Keratinocyte (primary cell): ENCODE data around the gene CSTB. TPM values are rescaled to one million over a fixed set of nuclear protein-coding genes. Genes with fewer than 3 reads are reported as not detected.

ENCODE experiments used
- DNase-seq: peaks from one replicate; pipeline ENCODE4 v3.0.0-alpha.2; 2011; ENCODE audit warnings: low read depth, missing footprints, low spot score
- FAIRE-seq: peaks from 2 replicates; lab custom pipeline; 2011; peaks lifted over from hg19 to GRCh38; lab: Jason Lieb, UNC
- H2AFZ ChIP-seq: 2 replicates; pipeline ENCODE4 v1.6.0; 2012; ENCODE audit warnings: low read length, control low read depth, inconsistent platforms; ENCODE audit not compliant: control insufficient read depth
- H3K27ac ChIP-seq: 2 replicates; pipeline ENCODE4 v1.5.1; 2011; ENCODE audit warnings: low read length; ENCODE audit not compliant: control insufficient read depth, insufficient read depth
- H3K27me3 ChIP-seq: 3 replicates; pipeline ENCODE4 v1.6.0; 2011; ENCODE audit warnings: low read length; ENCODE audit not compliant: control insufficient read depth, insufficient read depth; ENCODE audit errors: extremely low read depth
- H3K36me3 ChIP-seq, 2 experiments: 2 replicates in 1 of 2; 3 replicates in 1 of 2; pipeline ENCODE4 v1.5.1; 2011; ENCODE audit warnings: low read length in 2 of 2, mild to moderate bottlenecking in 1 of 2; ENCODE audit not compliant: control insufficient read depth in 2 of 2, insufficient read depth in 2 of 2; ENCODE audit errors: extremely low read depth in 1 of 2
- H3K4me1 ChIP-seq: 3 replicates; pipeline ENCODE4 v1.5.1; 2011; ENCODE audit warnings: low read length; ENCODE audit not compliant: control insufficient read depth, insufficient read depth; ENCODE audit errors: extremely low read depth
- H3K4me2 ChIP-seq: 3 replicates; pipeline ENCODE4 v1.6.0; 2011; ENCODE audit warnings: low read depth, low read length; ENCODE audit not compliant: control insufficient read depth, insufficient read depth; ENCODE audit errors: extremely low read depth
- H3K4me3 ChIP-seq, 3 experiments: fragments of 200-600 bp in 1 of 3; sonication (generic) in 1 of 3; 2 replicates in 2 of 3; 3 replicates in 1 of 3; pipeline ENCODE4 v1.5.1; 2011 to 2016; ENCODE audit warnings: low read length in 3 of 3, mild to moderate bottlenecking in 3 of 3, control low read depth in 2 of 3, inconsistent platforms in 1 of 3, low read depth in 1 of 3, mixed read lengths in 1 of 3, mixed run types in 1 of 3, moderate library complexity in 1 of 3; ENCODE audit not compliant: control insufficient read depth in 2 of 3, insufficient read depth in 2 of 3; ENCODE audit errors: extremely low read depth in 1 of 3
- H3K79me2 ChIP-seq: 2 replicates; pipeline ENCODE4 v1.6.0; 2012; ENCODE audit warnings: low read length; ENCODE audit not compliant: control insufficient read depth, insufficient read depth
- H3K9ac ChIP-seq: 3 replicates; pipeline ENCODE4 v1.6.0; 2011; ENCODE audit warnings: low read length; ENCODE audit not compliant: control insufficient read depth, insufficient read depth; ENCODE audit errors: extremely low read depth
- H3K9me1 ChIP-seq: 3 replicates; pipeline ENCODE4 v1.6.0; 2011; ENCODE audit warnings: low read length; ENCODE audit not compliant: control insufficient read depth, insufficient read depth; ENCODE audit errors: extremely low read depth
- H3K9me3 ChIP-seq: 2 replicates; pipeline ENCODE4 v1.5.1; 2012; ENCODE audit warnings: low read depth, low read length; ENCODE audit not compliant: control insufficient read depth
- H4K20me1 ChIP-seq: 3 replicates; pipeline ENCODE4 v1.6.0; 2011; ENCODE audit warnings: low read length; ENCODE audit not compliant: control insufficient read depth, insufficient read depth; ENCODE audit errors: extremely low read depth
- CTCF ChIP-seq, 3 experiments: IDR thresholded peaks in 1 of 3; conservative IDR thresholded peaks in 1 of 3; optimal IDR thresholded peaks in 1 of 3; 2 replicates in 2 of 3; 3 replicates in 1 of 3; pipeline versions ENCODE3 to v1.5.1; 2011; ENCODE audit warnings: low read length in 3 of 3, mild to moderate bottlenecking in 3 of 3, moderate library complexity in 2 of 3, control low read depth in 1 of 3, inconsistent platforms in 1 of 3; ENCODE audit not compliant: insufficient read depth in 2 of 3; ENCODE audit errors: extremely low read depth in 1 of 3
- EZH2 ChIP-seq: IDR thresholded peaks from one replicate; pipeline ENCODE4 v1.6.1; 2012; ENCODE audit warnings: inconsistent platforms, mild to moderate bottlenecking, low read length, moderate library complexity
- dilution Hi-C: fragments of 300-500 bp; cut with MboI; formaldehyde crosslinking; loops from one replicate; pipeline ENCODE4 v1.7.0; 2020; ENCODE audit warnings: low sequenced_read_pairs; ENCODE audit not compliant: extremely low pct_ligation_motif_present
- polyA plus RNA-seq, 5 experiments: library from polyadenylated mRNA; depleted of rRNA in 3 of 5; stranded (reverse) in 3 of 5; stranded (forward) in 1 of 5; unstranded in 1 of 5; fragments of >200 nt; gene quantifications; 1 replicate in 1 of 5; 2 replicates in 3 of 5; 3 replicates in 1 of 5; pipeline versions ENCODE4 v1.2.1 to v1.2.3, GENCODE V29; 2011 to 2012; ENCODE audit warnings: missing spikeins in 2 of 5, low read depth in 1 of 5, low replicate concordance in 1 of 5

The CSTB gene
- polyA plus RNA-seq, 1 donor (not counting 4 experiments of a cell fraction or from before 2014, with no cell fraction given) = 126 TPM

DNA sequence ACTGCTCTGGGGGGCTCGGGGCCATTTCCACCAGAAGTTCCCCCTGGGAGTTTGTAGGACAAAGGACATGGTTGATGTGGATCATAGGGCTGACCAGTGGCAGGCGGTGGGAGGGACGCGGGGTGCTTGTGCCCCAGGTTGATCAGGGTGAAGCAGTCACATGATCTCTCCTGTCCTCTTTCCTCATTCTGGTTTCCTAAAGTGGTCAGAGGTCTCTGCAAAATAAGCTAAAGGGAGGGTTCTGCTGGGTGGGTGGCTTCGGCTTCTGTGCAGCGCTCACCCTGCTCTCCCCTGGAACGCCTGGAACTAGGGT lies 48.0 kb downstream of the CSTB start:
- Histone ChIP-seq H3K9me3 (no peaks in the 10 kb centered on the region), H3K27me3 (no peaks in the 10 kb centered on the region), H2AFZ (no peak overlapping the region), H3K27ac (peak overlapping the region; percentile 88), H3K79me2 (peaks cover 76% of the 10 kb centered on the region), H4K20me1 (no peaks in the 10 kb centered on the region), H3K4me2 (peak overlapping the region; percentile 74), H3K36me3 (peaks cover 15 to 26% of the 10 kb centered on the region in 2 experiments), H3K4me3 (peak overlapping the region in 2 of 3 experiments; percentile 49 to 66), H3K9ac (peak overlapping the region; percentile 75), H3K4me1 (peaks cover 39% of the 10 kb centered on the region), H3K9me1 (peaks cover 9% of the 10 kb centered on the region)
- FAIRE-seq (no peak), DNase-seq (no peak)
- TF ChIP-seq CTCF (optimal IDR thresholded peaks at IDR 0.05 in 1 of 3, IDR thresholded peaks at IDR 0.05 in 1 of 3, conservative IDR thresholded peaks at IDR 0.05 in 1 of 3; ENCODE audit: extremely low read depth in 1 of 3, insufficient read depth in 2 of 3, low read length in 3 of 3) (no peak), EZH2 (no peak)
- dilution Hi-C loops = no loop called here

- Histone ChIP-seq H3K4me2 (peak overlapping the region; percentile 74), H3K9ac (peak overlapping the region; percentile 75), H3K4me1 (peaks cover 37% of the 10 kb centered on the region), H4K20me1 (no peaks in the 10 kb centered on the region), H2AFZ (no peak overlapping the region), H3K9me3 (no peaks in the 10 kb centered on the region), H3K4me3 (no peak overlapping the region), H3K79me2 (peaks cover 75% of the 10 kb centered on the region), H3K36me3 (peaks cover 15 to 26% of the 10 kb centered on the region in 2 experiments), H3K27me3 (no peaks in the 10 kb centered on the region), H3K9me1 (peaks cover 9% of the 10 kb centered on the region), H3K27ac (peak overlapping the region; percentile 88)
- no peak for FAIRE-seq
- TF ChIP-seq EZH2 (no peak), CTCF (optimal IDR thresholded peaks at IDR 0.05 in 1 of 3, IDR thresholded peaks at IDR 0.05 in 1 of 3, conservative IDR thresholded peaks at IDR 0.05 in 1 of 3; ENCODE audit: extremely low read depth in 1 of 3, insufficient read depth in 2 of 3, low read length in 3 of 3) (peak in 2 of 3 experiments; percentile 9 to 28)
- dilution Hi-C loops = no loop called here
- no peak for DNase-seq
Measured at GRCh38 chr21:43727519-43728153, 48.5 kb downstream of the CSTB start.
